ENCODE data around the gene TNFSF8.

The TNFSF8 gene, protein sequence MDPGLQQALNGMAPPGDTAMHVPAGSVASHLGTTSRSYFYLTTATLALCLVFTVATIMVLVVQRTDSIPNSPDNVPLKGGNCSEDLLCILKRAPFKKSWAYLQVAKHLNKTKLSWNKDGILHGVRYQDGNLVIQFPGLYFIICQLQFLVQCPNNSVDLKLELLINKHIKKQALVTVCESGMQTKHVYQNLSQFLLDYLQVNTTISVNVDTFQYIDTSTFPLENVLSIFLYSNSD
- total RNA-seq, result 63.7 to 94.6 (median 82.1) reads per million in 4 donors

DNA sequence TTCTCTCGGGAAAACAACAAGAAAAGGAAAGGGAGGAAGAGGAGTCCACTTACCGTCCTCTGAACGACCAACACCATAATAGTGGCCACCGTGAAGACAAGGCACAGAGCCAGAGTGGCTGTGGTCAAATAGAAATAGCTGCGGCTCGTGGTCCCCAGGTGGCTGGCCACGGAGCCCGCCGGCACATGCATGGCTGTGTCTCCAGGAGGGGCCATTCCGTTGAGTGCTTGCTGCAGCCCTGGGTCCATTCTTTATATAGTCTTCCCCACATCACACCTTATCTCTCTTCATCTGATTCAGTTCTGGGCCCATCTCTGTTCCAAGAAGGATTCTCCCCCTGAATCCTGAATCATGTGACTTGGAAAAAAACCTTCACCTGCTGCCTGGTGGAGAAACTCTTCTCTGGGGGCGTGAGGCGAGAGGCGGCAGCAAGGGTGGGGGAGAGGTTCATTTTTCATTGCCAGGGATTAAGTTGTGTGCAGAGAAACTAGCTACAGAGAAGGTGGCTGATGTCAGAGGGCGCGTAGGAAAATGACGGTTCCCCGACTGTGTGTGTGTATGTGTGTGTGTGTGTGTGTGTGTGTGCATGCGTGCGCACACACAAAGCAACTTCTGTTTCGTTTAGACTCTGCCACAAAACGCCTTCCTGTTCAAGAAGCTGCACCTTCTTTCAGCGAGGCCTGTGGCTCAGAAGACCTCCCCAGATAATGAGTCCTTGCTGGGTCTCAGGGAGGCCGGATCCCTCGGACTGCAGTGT is at the start of gene TNFSF8:
TSS of gene TNFSF8 (minus strand) at position 536 of the 757 bp plus-strand sequence. CDS start at position 248, 288 bp downstream.
- DNase-seq, result peak; percentile 32 to 93 (median 52)

- no peak for DNase-seq
These were observed 42.8 kb upstream of the TNFSF8 start for GRCh38 chr9:114973216-114973615.

DNA sequence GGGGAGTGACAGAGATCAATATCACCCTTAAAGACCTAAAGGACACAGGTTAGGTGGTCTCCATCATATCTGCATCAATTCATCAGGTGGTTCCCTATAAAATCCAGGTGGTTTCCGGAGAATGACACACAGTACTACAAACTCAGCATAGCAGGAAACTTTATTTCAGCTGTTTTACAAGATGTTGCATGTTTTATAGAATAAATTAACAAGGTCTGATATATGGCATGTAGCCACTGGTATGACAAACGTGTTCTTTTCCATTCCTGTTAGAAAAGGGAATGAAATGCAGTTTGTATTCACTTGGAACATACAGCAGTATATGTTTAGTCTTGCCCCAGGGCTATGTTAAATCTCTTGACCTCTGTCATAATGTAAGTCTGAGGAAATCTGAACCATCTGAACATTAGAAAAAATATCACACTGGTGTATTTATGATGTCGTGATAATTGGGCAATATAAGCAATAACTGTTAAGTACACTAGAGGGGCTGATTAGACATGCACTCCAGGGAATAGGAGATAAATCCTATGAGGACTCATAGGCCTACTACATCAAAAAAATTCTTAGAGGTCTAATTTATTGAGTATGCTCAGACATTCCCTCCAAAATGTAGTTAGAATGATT is 42.2 kb upstream of the TNFSF8 start:
- no peak for DNase-seq

DNA sequence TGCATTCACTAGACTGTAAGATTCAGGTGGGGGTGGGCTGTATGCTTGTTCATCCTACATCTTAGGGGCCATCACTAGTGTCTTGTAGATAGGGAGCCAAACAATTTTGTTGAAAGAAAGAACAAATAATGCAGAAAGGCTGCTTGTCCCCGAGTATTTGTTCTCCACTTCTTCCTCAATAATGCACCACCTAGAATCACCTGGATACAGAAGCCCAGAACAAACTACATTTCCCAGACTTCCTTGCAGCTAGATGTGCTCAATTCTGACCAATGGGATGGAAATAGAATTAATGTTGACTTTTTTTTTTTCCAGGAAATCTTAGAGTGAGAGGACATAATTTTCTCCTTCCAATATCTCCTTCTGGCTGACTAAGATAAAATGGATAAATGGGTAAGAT is 38.9 kb upstream of the TNFSF8 start:
- DNase-seq, result no peak

DNA sequence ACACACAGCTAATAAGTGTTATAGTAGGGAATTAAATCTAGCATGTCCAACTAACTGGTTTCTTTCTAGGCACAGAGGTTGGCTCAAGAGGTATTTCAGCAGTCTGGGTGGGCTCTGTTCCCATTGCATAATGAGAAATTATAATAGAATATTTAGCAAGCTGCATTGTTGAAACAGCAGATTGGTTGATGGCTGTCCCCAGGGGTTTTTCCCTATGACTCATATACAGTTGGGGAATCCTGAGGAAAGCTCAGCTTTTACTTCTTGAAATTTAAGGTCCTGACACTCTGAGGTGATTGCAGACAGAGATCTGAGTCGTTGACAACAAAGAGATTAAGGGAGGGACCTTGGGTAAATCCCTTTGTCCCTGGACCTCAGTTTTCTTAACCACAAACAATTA is 38.3 kb upstream of the TNFSF8 start:
- no peak for DNase-seq

DNA sequence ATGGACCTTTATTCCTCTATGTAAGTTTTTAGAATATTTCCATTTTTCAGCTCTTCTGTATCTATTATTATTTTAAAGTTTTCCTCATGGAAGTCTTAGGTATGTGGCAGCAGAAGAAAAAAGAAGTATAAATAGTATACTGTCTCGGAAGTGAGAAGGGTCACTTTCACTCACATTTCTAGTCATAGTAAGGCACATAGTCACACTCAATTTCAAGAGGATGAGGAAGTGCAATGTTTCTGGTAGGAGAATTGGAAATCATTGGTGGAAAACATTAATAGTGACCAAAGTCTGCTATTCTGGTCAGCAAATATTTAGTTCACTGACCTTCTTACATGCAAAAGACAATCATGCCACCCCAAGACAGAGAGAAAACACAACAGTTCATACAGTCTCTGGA is 35.2 kb upstream of the TNFSF8 start:
- DNase-seq, result no peak

DNA sequence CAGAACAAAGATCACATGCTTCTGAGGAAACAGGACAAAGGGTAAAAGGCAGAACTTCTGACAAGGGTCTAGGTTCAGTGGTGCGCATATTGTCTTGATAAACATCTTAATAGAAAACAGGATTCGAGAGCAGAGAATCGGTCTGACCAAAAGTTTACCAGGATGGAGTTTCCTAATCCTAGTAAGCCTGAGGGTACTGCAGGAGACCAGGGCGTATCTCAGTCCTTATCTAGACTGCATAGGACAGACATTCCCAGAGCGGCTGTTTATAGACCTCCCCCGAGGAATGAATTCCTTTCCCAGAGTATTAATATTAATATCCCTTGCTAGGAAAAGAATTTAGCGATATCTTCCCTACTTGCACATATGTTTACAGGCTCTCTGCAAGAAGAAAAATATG is 32.4 kb upstream of the TNFSF8 start:
- DNase-seq, result no peak

- no peak for DNase-seq
These were observed 29.9 kb upstream of the TNFSF8 start for GRCh38 chr9:114960276-114960675.

GRCh38 chr9:114958844-114959235 is 28.4 kb upstream of the TNFSF8 start:
- no peak for DNase-seq

GRCh38 chr9:114958021-114958843 is 27.8 kb upstream of the TNFSF8 start:
- peak in 1 of 5 donors; percentile 73 for DNase-seq

GRCh38 chr9:114957558-114957957 is 27.2 kb upstream of the TNFSF8 start:
- no peak for DNase-seq

GRCh38 chr9:114954956-114955582 is 24.7 kb upstream of the TNFSF8 start:
- DNase-seq, result no peak

DNA sequence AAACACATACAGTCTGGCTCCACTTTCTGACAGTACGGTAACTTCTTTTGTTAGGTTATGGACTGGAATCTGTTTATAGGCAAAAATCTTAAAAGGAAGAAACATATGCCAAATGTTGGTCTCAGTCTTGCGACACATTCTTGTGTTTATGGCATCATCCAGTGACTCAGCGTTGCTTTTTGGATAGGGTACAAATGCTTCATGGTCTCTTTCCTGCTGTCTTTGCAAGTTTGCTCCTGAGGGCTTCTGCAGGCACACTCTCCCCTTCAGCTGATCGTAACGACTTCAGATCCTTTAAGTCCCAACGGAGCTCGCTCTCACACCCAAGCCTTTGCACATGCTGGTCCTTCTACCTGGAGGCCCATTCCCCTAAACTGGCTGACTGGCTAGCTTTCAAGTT is 23.6 kb upstream of the TNFSF8 start:
- DNase-seq, result peak in 1 of 5 donors; percentile 39

DNA sequence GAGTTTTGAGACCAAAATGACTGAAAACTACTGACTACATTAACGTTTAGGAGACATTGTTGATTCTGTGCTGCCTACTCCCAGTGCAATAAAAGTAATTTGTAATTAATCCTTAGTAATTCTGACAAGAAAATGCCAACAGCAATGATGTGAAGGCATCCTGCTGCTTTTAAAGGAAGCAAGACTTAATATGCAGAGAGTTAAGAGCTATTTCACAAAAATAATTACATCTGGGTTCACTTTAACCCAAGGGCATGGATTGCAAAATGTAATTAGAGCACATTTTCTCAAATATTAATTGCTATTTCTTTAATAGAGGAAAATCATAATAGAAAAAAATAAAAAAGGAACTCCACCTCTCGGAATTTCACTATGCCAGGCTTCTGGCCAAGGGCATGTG is 22.7 kb upstream of the TNFSF8 start:
- DNase-seq, result no peak

DNA sequence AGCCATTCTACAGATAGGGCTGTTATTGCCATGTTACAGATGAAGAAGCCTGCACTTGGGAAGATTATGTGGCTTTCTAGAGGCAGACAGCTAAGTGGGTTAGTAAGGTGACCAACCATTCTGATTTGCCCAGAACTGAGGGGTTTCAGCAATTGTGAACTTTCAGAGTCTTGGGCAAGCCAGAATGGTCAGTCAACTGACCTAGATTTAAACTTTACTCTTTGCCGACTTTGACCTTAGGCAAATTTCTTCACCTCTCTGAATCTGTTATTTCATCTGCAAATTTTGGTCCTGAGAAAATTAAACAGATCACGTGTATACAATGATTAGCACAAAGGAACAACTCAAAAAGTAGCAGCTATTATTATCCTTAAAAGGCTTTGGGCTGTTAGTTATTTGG is 20.4 kb upstream of the TNFSF8 start:
- no peak for DNase-seq

DNA sequence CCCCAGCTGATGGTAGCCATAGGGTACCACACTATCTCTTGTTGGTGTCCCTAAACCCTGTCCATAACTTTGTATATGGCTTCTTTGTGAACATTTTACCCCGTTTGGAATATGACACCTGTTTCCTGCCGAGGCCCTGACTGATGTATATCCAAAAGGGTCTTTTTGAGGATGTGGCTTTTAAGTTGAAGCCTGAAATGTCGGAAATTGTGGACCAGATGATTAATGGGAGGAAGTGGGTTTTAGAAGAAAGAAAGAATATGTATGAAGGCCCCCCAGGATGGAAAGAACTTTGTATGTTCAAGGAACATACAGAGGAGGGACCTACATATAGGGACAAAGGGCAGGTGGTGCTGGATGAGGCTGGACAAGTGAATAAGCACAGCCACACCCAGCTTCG is 16.7 kb upstream of the TNFSF8 start:
- DNase-seq, result no peak

DNA sequence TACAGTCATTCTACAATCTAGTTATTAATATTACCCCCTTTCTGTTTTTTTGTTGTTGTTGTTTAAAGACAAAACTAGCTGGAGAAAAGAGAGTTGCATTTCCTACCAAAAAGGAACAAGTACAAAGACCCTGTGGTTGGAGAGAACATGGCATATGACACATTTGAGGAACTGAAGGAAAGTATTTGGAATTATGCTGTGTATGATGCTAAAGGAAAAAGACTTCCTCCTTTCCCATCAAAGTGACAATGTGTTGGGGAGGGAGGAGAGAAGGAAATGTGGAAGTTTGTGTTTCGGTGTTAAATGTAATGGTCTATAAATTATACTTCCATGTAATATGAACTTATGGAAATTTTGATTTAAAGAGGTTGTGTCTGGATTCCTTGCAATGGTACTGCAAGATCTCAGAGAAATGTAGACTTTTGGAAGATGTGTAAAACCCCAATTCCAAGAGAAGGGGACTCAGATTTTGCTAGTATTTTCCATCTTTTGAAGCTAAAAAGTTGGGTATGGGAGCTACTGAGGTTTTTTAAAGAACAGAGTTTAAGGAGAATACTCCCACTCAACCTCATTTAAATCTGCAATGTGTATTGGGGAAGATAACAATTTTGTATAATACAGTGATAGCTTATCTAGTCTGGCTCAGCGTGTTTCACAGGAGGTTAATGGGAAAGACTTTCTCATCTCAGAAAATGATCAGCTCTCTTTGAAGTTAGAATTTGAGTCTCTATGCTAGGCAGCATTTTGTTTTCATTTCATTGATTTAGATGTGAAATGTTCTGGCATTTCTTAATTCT is 15.4 kb upstream of the TNFSF8 start:
- no peak for DNase-seq

DNA sequence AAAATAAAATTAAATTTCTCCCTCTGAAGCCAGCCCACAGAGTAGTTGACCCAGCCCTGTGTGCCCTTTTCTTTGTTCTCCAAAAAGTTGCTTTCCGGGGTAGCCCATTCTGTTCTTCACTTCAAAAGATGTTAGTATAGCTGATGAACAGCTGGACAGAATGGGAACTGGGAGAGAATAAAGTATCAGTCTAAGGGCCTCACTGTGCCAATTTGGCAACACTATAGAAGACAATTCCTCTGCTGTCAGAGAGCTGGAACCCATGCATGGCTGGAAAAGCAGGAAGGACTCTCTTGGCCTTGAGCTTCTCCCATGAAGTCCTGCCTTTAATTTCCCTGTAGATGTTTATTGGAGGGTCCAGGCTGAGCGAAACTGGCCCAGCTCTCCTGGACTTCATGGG is 11.0 kb upstream of the TNFSF8 start:
- no peak for DNase-seq

DNA sequence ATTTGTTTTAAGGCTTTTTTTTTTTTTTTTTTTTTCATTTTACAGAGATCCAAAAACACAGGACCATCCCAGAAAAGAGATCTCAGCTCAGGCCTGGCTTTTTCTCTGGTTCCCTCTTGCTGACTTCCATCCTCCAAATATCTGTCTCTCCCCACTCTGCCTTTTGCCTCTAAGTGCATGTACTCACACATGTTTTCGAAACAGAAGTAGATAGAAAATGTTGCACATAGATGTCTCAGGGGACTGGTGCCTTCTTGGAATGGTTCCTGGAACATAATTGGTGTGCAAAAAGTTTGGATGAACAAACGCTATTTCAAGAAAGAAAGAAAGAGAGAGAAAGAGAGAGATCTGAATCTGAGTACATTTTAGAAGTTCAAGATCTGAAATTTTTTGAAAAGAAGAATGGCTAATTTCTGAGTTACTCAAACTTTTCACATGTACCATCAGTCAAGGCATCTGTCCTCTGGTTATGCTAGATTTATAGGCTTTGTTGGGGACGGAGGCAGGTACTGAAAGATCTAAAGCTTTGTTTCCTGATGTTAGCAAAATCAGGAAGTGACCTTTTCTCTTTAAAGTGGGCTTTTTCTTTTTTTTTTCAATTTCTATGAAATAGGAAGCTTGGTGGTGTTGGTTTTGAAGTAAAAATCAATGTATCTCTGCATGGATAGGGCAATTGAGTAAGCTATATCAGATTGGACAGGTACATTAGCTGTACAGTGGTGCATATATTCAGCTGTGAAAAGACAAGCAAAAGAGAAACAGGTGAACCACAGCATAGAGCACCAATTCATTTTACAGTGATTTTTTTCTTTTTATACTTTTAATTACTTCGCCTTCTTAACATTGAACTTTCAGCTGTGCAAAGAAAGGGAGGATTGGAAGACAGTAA is 8.5 kb upstream of the TNFSF8 start:
- no peak for DNase-seq

- no peak for DNase-seq
These were observed 7.1 kb upstream of the TNFSF8 start for GRCh38 chr9:114937516-114937915.

GRCh38 chr9:114936581-114936980 is 6.2 kb upstream of the TNFSF8 start:
- no peak for DNase-seq

Measured in T-helper 1 cell (primary cell).